Measurements from ENCODE around the gene RPS27L. TPM values are rescaled to one million over a fixed set of nuclear protein-coding genes. Genes with fewer than 3 reads are reported as not detected.

The RPS27L gene
- total and polyA plus RNA-seq, 9 of the 15 experiments (the other 6 are each of a cell fraction or from before 2014, with no cell fraction given), result 72.2 to 382 (median 116) TPM

- H3K9me3 ChIP-seq (replicated peaks; ENCODE audit: control insufficient read depth, insufficient read depth, low read depth, low read length), result no peaks in the 10 kb centered on the region
- BruUV-seq (replicated peaks), result no TSS peak
- no peak overlapping the region for H2AFZ ChIP-seq (ENCODE audit: low read depth, low read length)
- ChIA-PET POLR2A (interaction anchor here (0.5 to 4.7 kb wide), 12 partner anchors 8 to 355 kb away, joined by 3 to 36 read pairs (median 4); no protein-coding TSS in a partner anchor), CTCF (ENCODE audit: low intra/inter-chr PET ratio) (no interaction called here)
- no peaks in the 10 kb centered on the region for H3K27me3 ChIP-seq (ENCODE audit: control insufficient read depth in 2 of 2, insufficient read depth in 2 of 2, low read length in 2 of 2)
- ATAC-seq (no peak), FAIRE-seq (no peak), DNase-seq (ENCODE audit: extremely low read depth in 1 of 4, low spot score in 3 of 4) (no peak)
- peaks cover 100% of the 10 kb centered on the region for H3K79me2 ChIP-seq (ENCODE audit: control insufficient read depth, insufficient read depth, low read length)
- H3K4me1 ChIP-seq (replicated peaks in 1 of 2; ENCODE audit: control insufficient read depth in 2 of 2, insufficient read depth in 2 of 2, low read length in 2 of 2), result peaks cover 14 to 80% of the 10 kb centered on the region in 2 experiments
- H3K36me3 ChIP-seq (ENCODE audit: control insufficient read depth, insufficient read depth, low read length), result peaks cover 11% of the 10 kb centered on the region
- H3K4me2 ChIP-seq (ENCODE audit: insufficient read depth, low read length), result peak overlapping the region; percentile 38; the same call in 1 of the 2 replicates
- intact Hi-C loops (cut with micrococcal nuclease) (loop anchor here (5.0 kb wide), 2 partner anchors 38 to 82 kb away; partner anchors contain the start of genes APH1B and RPS27L), in situ Hi-C loops (cut with MboI) (no loop called here)
- peak overlapping the region in 1 of 2 experiments; percentile 40; a peak in 2 of 4 replicates for H3K9ac ChIP-seq (ENCODE audit: insufficient read depth in 1 of 2, low read depth in 2 of 2, low read length in 2 of 2)
- H3K9me1 ChIP-seq (ENCODE audit: control insufficient read depth, insufficient read depth, low read length), result no peaks in the 10 kb centered on the region
- peaks cover 5% of the 10 kb centered on the region; the same call in 1 of the 2 replicates for H4K20me1 ChIP-seq (replicated peaks; ENCODE audit: control insufficient read depth, insufficient read depth, low read length)
- H3K27ac ChIP-seq (ENCODE audit: extremely low read depth, low read depth, low read length), result peak overlapping the region; percentile 56; the same call in 2 of the 3 replicates
- WGBS (ENCODE audit: insufficient coverage, low coverage, missing lambda C conversion rate), result 48% methylated on average over 4 of the region's 4 CpGs
- H3K4me3 ChIP-seq, result no peak overlapping the region
- no peak for TF ChIP-seq ZBTB2 (IDR thresholded peaks at IDR 0.05)
- TF ChIP-seq KDM4B (IDR thresholded peaks at IDR 0.05; ENCODE audit: borderline replicate concordance in 2 of 2, low read depth in 1 of 2), result no peak
- no peak for TF ChIP-seq HINFP (tag; conservative IDR thresholded peaks at IDR 0.05; ENCODE audit: low read depth)
- no peak for TF ChIP-seq ZNF444 (CRISPR knock-in tag; IDR thresholded peaks at IDR 0.05)
- TF ChIP-seq FOXJ2 (tag; IDR thresholded peaks at IDR 0.05), result 0 out of 2 replicates have a peak, but pooled peaks have one; percentile 18
- no peak for TF ChIP-seq NR2C1 (IDR thresholded peaks at IDR 0.05)
- no peak for TF ChIP-seq NR2C1 (tag; IDR thresholded peaks at IDR 0.05)
- TF ChIP-seq ZNF592 (IDR thresholded peaks at IDR 0.05), result no peak
- TF ChIP-seq YY1 (IDR thresholded peaks at IDR 0.05; ENCODE audit: borderline replicate concordance in 1 of 3, control insufficient read depth in 1 of 3, extremely low read depth in 1 of 3, insufficient read depth in 3 of 3, insufficient read length in 1 of 3, insufficient replicate concordance in 2 of 3, low read depth in 1 of 3, low read length in 2 of 3), result no peak
- TF ChIP-seq NFIX (CRISPR knock-in tag; IDR thresholded peaks at IDR 0.05; ENCODE audit: low read depth), result no peak
- no peak for TF ChIP-seq NFYB (IDR thresholded peaks at IDR 0.05; ENCODE audit: extremely low read depth, insufficient read length)
- TF ChIP-seq ZNF197 (CRISPR knock-in tag; IDR thresholded peaks at IDR 0.05; ENCODE audit: low read depth), result no peak
- TF ChIP-seq ZKSCAN8 (CRISPR knock-in tag; IDR thresholded peaks at IDR 0.05), result no peak
These were observed 37.7 kb upstream of the RPS27L start for GRCh38 chr15:63194880-63195568.

Data from K562 (cell line).